Measurements from ENCODE around the gene CHST13. TPM values are rescaled to one million over a fixed set of nuclear protein-coding genes. Genes with fewer than 3 reads are reported as not detected.

The CHST13 gene
- total and polyA plus RNA-seq, 5 experiments from 2014 or later: 0.14 TPM; not detected in 4

DNA sequence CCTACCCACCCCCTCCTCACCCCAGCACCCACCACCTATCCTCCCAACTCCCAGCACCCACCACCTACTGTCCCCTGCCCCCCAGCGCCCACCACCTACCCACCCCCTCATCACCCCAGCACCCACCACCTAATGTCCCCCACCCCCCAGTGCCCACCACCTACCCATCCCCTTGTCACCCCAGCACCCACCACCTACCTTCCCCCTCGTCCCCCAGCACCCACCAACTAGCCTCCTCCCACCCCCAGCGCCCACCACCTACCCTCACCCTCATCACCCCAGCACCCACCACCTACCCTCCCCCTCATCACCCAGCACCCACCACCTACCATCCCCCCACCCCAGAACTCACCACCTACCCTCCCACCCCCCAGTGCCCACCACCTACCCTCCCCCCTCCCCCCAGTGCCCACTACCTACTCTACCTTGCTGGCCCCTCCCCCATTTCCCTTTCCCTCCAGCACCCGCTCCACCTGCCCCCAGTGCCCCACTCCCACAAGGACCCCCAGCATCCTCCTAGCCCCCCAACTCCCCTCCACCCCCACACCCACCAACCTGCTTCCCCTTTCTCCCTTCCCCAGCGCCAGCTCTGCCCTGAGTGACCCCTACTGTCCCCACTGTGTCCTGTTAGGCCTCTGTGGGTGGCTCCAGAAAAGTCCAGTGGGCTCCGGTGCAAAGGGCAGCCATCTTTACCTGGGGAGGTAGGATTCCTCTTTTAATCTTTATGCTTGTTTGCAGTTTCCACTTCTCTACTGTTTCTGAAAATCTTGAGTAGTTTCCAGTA, 7.6 kb upstream of the CHST13 start:
- Mint-ChIP-seq H3K27ac (no peak overlapping the region), H3K27me3 (peaks cover 0 to 2% (median 0%) of the 10 kb centered on the region in 5 donors), H3K4me1 (no peaks in the 10 kb centered on the region), H3K4me3 (no peak overlapping the region), H3K36me3 (no peaks in the 10 kb centered on the region), H3K9me3 (no peaks in the 10 kb centered on the region)
- ATAC-seq (no peak), DNase-seq (peak in 1 of 10 donors; percentile 7)
- POLR2A ChIA-PET: no interaction called here

DNA sequence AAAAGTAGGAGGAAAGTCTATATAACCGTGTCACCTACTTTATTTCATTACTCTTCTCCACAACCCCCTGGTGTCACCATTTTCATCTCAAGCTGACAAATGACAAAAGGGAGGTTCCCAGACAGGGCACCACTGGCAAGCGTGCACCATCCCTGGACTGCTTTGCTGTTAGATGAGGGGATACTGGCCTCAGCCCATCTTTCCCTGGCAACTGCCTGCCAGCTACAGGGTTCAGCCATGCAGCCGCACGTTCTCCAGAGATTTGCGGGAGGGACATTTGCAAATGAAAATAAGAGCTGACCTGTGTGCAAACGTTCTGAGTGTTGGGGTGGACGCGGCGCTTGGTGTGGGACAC, 7.0 kb upstream of the CHST13 start:
- POLR2A ChIA-PET: no interaction called here
- no peaks in the 10 kb centered on the region for H3K4me1 Mint-ChIP-seq
- no peak overlapping the region for H3K27ac Mint-ChIP-seq
- H3K9me3 Mint-ChIP-seq: no peaks in the 10 kb centered on the region
- H3K4me3 Mint-ChIP-seq: no peak overlapping the region
- peaks cover 0 to 4% (median 0%) of the 10 kb centered on the region in 5 donors for H3K27me3 Mint-ChIP-seq
- ATAC-seq: no peak
- no peaks in the 10 kb centered on the region for H3K36me3 Mint-ChIP-seq
- DNase-seq: peak in 1 of 10 donors; percentile 21

DNA sequence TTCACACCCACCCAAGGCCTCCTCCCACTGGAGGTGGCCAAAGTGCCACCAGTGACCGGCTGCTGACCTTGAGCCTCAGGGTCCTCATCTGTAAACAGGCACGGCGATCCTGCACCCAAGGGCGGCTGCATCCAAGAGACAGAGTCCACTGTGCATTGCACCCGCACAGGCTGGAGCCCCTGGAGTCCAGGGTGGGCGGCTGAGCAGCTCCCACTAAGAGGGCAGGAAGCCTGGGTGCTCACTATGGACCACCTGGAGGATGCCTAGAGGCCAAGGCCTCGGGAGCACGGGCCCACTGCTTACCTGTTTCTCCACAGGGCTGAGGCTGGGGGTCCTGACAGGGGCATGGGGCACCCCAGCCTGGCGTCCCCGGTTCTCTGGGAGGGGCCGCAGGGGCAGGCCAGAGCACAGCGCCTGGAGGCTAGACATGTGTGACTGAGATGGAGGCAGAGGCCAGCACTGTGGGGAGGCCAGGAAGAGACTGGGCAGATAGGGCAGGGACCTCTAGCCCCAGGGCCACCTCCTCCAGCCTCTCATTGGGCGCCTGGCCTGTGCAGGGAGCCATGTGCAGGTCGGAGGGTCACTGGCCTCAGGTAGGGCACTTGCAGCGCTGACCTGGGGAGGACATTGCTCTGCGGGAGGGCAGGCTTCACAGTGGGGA, 6.5 kb upstream of the CHST13 start, which contains the start of gene UROC1:
UROC1 (minus strand) TSS at position 483 of the 661 bp plus-strand sequence; CDS start at position 429, 54 bp downstream.
- no peaks in the 10 kb centered on the region for H3K36me3 Mint-ChIP-seq
- DNase-seq: peak in 1 of 10 donors; percentile 45
- H3K4me1 Mint-ChIP-seq: peaks cover 0 to 4% (median 1%) of the 10 kb centered on the region in 4 donors
- H3K4me3 Mint-ChIP-seq: no peak within 1 kb of the TSS
- H3K9me3 Mint-ChIP-seq: no peaks in the 10 kb centered on the region
- no peak for ATAC-seq
- POLR2A ChIA-PET: no interaction called here
- H3K27me3 Mint-ChIP-seq: peaks cover 0 to 9% (median 4%) of the 10 kb centered on the region in 5 donors
- no peak within 1 kb of the TSS for H3K27ac Mint-ChIP-seq

DNA sequence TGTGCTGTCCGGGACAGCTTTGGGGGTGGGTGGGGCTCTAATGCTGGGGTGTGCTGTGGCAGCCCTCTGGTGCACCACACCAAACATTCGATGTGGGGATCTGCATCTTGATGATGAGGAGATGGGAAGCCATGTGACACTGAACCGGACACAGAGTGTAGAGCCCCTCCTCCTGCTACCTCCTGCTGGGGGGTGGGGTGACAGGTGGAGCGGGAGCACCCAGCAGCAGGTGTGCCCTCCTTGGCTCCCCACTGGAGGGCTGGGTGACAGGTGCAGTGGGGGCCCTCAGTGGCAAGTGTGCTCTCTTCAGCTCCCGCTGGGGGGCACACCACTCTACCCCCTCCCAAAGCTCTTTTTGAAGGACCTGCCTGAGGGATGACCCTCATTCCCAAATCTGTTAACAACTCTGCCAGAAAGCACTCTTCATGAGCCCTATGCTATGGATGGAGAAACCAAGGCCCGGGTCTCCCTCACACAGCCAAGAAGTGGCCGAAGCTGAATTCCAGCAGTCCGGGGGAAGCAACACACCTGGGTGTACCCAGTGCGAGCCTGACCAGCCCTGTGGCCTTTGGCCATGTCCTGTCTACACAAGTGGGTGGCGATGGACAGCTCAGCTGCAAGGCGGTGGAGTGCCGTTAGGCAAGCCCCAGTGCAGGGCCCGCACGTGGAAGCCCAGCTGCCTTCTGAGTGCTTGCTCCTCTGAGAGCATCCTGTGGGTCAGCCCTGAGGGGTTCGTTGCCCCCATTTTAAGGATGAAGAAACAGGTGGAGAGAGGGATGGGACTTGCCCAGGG, 5.8 kb upstream of the CHST13 start:
- H3K27ac Mint-ChIP-seq: no peak overlapping the region
- POLR2A ChIA-PET: no interaction called here
- H3K4me3 Mint-ChIP-seq: no peak overlapping the region
- no peaks in the 10 kb centered on the region for H3K36me3 Mint-ChIP-seq
- ATAC-seq: no peak
- peaks cover 4 to 17% (median 9%) of the 10 kb centered on the region in 5 donors for H3K27me3 Mint-ChIP-seq
- no peaks in the 10 kb centered on the region for H3K9me3 Mint-ChIP-seq
- DNase-seq: peak in 1 of 10 donors; percentile 38
- H3K4me1 Mint-ChIP-seq: peaks cover 0 to 4% (median 1%) of the 10 kb centered on the region in 4 donors

DNA sequence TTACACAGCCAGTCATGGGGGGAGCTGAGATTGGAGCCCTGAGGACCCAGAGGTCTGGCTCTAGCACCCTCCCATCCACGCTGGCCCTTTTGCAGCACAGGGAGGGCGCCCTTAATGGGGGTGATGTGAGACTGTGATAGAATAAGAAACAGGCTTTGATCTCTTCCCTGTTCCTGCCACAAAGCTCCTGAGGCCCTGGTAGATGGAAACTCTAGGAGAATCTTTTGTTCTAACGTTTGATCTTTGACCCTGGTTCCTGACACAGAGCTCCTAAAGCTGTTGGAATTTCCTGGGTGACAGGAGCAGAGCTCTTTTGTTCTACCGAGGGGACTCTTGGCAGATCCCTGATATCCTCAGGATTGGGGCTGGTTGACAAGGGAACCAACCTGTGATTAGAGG, 5.2 kb upstream of the CHST13 start:
- peak in 1 of 10 donors; percentile 43 for DNase-seq
- POLR2A ChIA-PET: no interaction called here
- H3K9me3 Mint-ChIP-seq: no peaks in the 10 kb centered on the region
- H3K36me3 Mint-ChIP-seq: no peaks in the 10 kb centered on the region
- H3K27me3 Mint-ChIP-seq: peaks cover 4 to 20% (median 12%) of the 10 kb centered on the region in 5 donors
- no peak overlapping the region for H3K4me3 Mint-ChIP-seq
- peak overlapping the region in 1 of 10 donors; percentile 32 for H3K27ac Mint-ChIP-seq
- no peak for ATAC-seq
- H3K4me1 Mint-ChIP-seq: peaks cover 0 to 4% (median 1%) of the 10 kb centered on the region in 4 donors

DNA sequence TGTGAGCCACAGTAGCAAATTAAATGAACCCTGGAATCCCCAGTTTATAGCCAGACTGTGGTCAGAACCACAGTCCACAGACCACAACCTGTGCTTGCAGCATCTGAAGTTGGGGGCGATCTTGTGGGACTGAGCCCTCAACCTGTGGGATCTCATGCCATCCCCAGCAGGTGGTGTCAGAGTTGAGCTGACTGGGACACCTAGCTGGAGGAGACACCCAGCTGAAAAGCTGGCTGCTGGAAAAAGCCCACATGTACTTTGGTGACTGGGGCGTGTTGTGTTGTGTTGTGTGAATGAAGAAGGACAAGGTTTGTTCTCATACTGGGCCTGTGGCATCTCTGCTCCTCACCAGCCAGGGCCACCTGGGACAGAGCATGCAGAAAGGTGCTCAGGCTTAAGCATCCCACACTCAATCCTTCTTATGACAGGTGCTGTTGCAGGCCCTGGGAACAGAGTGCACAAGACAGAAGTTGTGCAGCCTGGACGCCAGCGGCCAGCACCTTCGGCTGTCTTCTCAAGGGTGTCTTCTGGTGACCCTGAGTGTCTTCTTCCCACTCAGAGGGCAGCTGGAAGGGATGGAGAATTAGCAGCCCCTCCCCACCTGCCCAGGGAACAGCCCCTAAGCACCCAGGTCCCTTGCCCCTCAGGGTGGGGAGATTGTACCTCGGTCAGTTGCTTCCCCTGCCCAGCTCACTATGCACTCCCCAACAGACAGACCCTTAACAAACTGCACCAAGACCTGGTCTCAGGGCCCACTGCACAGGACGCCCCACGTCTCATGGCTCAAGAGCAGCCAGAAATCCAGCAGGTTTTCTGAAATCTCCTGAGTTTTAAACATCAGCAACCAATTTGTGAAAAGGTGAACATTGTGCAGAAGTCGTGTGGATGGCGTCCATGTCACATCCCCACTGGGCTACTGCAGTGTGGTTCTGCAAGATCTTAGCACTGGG, 4.2 kb upstream of the CHST13 start:
- no peaks in the 10 kb centered on the region for H3K36me3 Mint-ChIP-seq
- POLR2A ChIA-PET: interaction anchor here (0.5 kb wide), 1 partner anchor 314 kb away, joined by 4 read pairs; no protein-coding TSS in a partner anchor
- ATAC-seq (no peak), DNase-seq (peak in 1 of 10 donors; percentile 32)
- H3K4me1 Mint-ChIP-seq: peaks cover 0 to 4% (median 1%) of the 10 kb centered on the region in 4 donors
- H3K9me3 Mint-ChIP-seq: no peaks in the 10 kb centered on the region
- peaks cover 4 to 24% (median 12%) of the 10 kb centered on the region in 5 donors for H3K27me3 Mint-ChIP-seq
- H3K4me3 Mint-ChIP-seq: no peak overlapping the region
- H3K27ac Mint-ChIP-seq: no peak overlapping the region

DNA sequence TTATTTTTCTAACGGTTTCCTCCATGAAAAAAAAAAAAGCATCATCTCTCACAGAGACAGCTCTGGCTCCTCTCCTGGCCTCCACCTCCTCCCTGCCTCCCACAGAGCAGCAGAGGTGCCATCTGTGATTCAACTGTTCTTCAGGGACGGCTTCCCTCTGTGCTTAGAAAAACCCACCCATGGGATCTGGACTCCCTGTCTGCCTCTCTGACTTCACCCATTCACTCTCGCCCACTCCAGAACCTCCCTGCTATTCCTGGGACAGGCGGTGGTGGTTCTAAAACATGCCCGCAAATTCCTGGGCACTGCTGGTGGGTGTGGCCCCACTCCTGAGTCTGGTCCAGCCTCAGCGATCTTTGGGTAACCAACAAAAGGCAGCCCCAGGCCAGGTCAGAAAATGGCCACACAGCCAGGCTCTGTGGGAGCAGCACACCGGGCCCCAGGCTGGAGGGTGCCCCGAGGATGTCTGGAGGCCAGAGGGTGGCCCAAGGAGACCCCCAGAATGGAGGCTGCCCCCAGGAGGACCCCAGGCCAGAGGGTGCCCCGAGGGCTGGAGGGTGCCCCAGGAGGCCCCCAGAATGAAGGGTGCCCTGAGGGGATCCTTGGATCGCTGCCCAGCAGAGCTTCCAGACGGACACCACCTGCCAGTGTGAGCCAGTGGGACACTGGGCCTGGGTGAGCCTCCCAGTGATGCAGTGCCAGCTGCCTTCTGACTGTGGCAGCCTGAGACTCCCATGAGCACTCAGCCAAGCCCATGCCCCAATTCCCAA, 2.6 kb upstream of the CHST13 start:
- H3K27ac Mint-ChIP-seq: peak overlapping the region in 1 of 10 donors; percentile 70
- peaks cover 0 to 4% (median 1%) of the 10 kb centered on the region in 4 donors for H3K4me1 Mint-ChIP-seq
- ATAC-seq (no peak), DNase-seq (peak in 1 of 10 donors; percentile 50)
- POLR2A ChIA-PET: interaction anchor here (0.6 kb wide), 1 partner anchor 646 kb away, joined by 3 read pairs; no protein-coding TSS in a partner anchor
- no peaks in the 10 kb centered on the region for H3K36me3 Mint-ChIP-seq
- peaks cover 4 to 37% (median 14%) of the 10 kb centered on the region in 5 donors for H3K27me3 Mint-ChIP-seq
- H3K9me3 Mint-ChIP-seq: no peaks in the 10 kb centered on the region
- H3K4me3 Mint-ChIP-seq: no peak overlapping the region

DNA sequence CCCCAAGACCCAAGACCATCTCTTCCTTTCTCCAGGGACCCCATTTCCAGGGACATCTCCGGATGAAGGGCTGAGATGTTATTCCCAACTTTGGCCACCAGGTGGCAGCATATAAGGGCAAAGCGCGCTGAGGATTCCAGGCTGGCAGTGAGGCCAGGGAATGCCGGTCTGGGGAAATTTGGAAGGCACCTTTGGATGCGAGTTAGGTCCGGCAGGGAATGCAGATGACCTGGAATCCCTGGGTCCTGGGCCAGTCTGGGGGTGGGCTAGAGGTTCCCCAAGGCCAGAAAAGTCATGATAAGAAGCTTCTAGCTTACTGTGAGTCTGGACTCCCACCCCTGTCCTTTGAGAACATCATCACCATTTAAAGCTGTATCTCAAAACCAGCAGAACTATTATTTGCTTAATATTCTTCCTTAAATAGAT, 1.6 kb upstream of the CHST13 start:
- Mint-ChIP-seq H3K4me1 (peaks cover 0 to 4% (median 1%) of the 10 kb centered on the region in 4 donors), H3K4me3 (no peak overlapping the region), H3K36me3 (no peaks in the 10 kb centered on the region), H3K27ac (peak overlapping the region in 1 of 10 donors; percentile 70), H3K27me3 (peaks cover 4 to 37% (median 14%) of the 10 kb centered on the region in 5 donors), H3K9me3 (no peaks in the 10 kb centered on the region)
- ATAC-seq (no peak), DNase-seq (peak in 8 of 10 donors; percentile 11 to 64 (median 42))
- POLR2A ChIA-PET: no interaction called here

DNA sequence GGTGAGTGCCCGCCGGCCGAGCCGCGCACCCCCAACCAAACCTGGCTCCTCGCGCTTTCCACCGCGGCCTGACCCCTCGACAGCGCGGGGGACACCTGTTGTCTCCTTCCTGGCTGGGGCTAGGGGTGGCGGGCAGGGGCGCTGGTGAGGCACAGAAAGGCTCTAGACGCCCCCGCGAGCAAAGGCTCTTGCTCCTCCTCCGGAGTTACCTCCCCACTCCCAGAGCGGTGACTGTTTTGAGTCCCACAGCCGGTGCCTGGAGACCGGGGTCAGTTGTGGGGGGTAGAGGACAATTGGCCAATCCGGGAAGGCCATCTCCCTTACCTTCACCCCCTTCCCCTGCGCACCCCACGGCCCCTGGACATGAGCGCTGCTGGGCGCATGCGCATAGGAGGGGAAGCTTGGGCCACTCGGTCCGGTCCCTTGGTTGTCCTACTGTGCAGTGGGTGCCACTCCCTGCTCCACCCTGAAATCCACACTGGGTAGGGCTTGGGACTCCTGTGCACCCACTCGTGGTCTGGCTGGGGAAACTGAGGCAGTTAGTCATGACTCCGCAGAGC, 554 bp downstream of the CHST13 start:
- peak in 1 of 10 donors; percentile 60 for DNase-seq
- POLR2A ChIA-PET: no interaction called here
- no peaks in the 10 kb centered on the region for H3K36me3 Mint-ChIP-seq
- H3K27ac Mint-ChIP-seq: no peak overlapping the region
- ATAC-seq: no peak
- peaks cover 4 to 37% (median 14%) of the 10 kb centered on the region in 5 donors for H3K27me3 Mint-ChIP-seq
- H3K4me1 Mint-ChIP-seq: peaks cover 0 to 7% (median 3%) of the 10 kb centered on the region in 4 donors
- no peaks in the 10 kb centered on the region for H3K9me3 Mint-ChIP-seq
- H3K4me3 Mint-ChIP-seq: peak overlapping the region in 3 of 10 donors; percentile 34 to 64 (median 35)

DNA sequence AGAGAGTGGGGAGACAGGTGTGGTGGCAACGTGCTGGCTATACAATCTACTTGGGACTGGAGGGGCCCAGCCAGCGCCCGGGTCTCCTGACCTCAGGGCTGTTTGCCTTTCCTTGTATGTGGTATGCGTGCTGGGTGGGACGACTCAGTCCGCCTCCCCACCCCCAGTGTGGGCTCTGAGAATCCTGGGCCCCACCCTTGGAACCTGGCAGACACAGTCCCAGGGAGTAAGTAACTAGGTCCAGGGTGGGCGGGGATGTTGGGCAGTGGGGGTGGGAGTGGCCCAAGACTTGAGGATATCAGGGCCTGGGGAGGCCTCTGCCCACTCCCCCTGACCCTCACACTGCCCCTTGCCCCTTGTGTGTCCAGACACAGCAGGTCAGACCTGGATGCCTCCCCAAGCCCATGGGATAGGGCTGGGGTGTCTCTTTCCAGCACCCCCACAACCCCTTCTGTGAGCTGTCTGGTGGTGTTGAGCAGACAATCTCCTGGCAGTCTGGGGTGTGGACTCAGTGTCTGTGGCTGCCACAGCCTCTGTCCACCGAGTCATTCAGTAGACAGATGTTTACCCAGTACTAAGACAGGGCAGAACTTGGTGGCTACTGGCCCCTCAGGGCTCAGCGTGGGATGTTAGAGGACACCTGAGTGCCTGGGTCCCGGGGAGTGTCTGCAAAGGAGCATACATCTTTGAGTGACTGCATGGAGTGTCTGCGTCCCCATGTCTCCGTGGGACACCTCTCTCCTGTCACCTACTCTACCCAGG, 1.3 kb downstream of the CHST13 start:
- no peak overlapping the region for H3K27ac Mint-ChIP-seq

More for the DNA sequence above, 1.3 kb downstream of the CHST13 start:
- Mint-ChIP-seq H3K36me3 (no peaks in the 10 kb centered on the region), H3K27me3 (peaks cover 4 to 37% (median 14%) of the 10 kb centered on the region in 5 donors), H3K9me3 (no peaks in the 10 kb centered on the region), H3K4me1 (peaks cover 0 to 10% (median 3%) of the 10 kb centered on the region in 4 donors), H3K4me3 (peak overlapping the region in 2 of 10 donors; percentile 34 to 35)
- POLR2A ChIA-PET: no interaction called here
- DNase-seq: peak in 1 of 10 donors; percentile 46
- no peak for ATAC-seq

All from naive thymus-derived CD8-positive, alpha-beta T cell (primary cell).